HG03066 (cell line): ENCODE results near the gene AP4S1.
"Not testable (repeated sequence)": the region's sequence is repeated elsewhere in the genome, so short reads cannot be mapped to it uniquely, and the experiment has no call there.

Experiments
- ATAC-seq: cut with Tn5 transposase; IDR thresholded peaks from one replicate; pipeline ENCODE4 v1.9.1; 2021; ENCODE audit warnings: low read depth; ENCODE audit not compliant: unreplicated experiment

AP4S1 gene

GRCh38 chr14:31038521-31039166 lies 13.2 kb downstream of the AP4S1 start:
- ATAC-seq, result no peak

GRCh38 chr14:31042300-31042699 lies 16.9 kb downstream of the AP4S1 start:
- ATAC-seq, result no peak

- ATAC-seq, result not testable (repeated sequence)
Measured at GRCh38 chr14:31042893-31043292, 17.4 kb downstream of the AP4S1 start.

- no peak for ATAC-seq
Measured at GRCh38 chr14:31043379-31043778, 17.9 kb downstream of the AP4S1 start.

DNA sequence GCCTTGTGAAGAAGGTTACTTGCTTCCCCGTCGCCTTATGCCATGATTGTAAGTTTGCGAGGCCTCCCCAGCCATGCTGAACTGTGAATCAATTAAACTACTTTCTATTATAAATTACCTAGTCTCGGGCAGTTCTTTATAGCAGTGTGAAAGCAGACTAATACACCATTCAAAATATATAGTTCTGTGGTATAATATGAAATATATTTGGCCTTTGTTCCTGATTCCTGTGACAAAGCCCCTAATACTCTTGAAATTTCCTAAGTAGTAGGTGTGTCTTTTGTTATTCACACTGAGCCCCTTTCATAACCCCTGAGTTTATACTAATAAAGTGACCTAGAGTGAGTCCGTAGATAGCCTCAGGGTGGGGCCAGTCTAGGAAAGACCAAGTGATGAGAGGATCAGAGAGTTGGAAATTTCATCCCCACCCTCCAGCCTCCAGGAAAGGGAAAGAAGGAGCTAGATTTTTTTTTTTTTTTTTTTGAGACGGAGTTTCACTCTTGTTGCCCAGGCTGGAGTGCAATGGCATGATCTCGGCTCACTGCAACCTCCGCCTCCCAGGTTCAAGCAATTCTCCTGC lies 20.1 kb downstream of the AP4S1 start:
- ATAC-seq, result no peak

DNA sequence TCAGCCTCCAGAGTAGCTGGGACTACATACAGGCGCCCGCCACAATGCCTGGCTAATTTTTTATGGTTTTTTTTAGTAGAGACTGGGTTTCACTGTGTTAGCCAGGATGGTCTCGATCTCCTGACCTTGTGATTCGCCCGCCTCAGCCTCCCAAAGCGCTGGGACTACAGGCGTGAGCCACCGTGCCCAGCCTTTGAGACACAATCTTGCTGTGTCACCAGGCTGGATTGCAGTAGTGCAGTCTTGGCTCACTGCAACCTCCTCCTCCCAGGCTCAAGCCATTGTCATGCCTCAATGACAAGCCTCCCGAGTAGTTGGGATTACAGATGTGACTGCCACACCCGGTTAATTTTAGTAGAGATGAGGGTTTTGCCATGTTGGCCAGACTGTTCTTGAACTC lies 22.1 kb downstream of the AP4S1 start:
- ATAC-seq, result no peak

- no peak for ATAC-seq
Measured at GRCh38 chr14:31051023-31051422, 25.6 kb downstream of the AP4S1 start.

DNA sequence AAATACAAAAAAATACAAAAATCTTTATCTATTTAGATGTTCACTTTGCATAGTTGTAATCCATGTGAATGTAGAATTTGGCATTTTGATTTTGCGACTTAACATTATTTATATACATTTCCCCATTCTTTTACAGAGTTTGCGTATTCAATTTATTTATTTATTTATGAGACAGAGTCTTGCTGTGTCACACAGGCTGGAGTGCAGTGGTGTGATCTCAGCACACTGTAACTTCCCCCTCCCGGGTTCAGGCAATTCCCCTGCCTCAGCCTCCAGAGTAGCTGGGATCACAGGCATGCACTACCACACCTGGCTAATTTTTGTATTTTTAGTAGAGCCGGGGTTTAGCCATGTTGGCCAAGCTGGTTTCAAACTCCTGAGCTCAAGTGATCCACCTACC lies 26.1 kb downstream of the AP4S1 start:
- no peak for ATAC-seq

DNA sequence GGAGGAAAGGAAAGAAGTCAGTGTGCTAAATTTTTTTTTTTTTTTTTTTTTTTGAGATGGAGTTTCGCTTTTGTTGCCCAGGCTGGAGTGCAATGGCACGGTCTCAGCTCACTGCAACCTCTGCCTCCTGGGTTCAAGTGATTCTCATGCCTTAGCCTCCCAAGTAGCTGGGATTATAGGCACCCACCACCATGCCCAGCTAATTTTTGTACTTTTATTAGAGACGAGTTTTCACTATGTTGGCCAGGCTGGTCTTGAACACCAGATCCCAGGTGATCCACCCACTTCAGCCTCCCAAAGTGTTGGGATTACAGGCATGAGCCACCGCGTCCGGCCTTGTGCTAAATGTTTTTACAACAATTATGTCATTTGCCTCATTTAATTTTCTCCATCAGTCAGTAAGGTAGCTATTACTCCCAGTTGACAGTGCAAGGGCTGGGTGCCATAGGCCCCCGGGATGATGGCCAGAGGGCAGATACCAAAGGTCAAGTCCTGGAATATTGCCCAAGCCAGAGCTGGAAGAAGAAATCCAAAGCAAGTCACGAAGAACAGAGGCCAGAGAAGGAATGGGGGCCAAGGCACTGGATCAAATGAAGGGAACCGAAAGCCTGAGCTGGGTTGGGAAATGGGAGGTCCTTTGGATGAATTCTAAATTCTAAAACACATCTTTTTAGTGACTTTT lies 27.6 kb downstream of the AP4S1 start:
- not testable (repeated sequence) for ATAC-seq

DNA sequence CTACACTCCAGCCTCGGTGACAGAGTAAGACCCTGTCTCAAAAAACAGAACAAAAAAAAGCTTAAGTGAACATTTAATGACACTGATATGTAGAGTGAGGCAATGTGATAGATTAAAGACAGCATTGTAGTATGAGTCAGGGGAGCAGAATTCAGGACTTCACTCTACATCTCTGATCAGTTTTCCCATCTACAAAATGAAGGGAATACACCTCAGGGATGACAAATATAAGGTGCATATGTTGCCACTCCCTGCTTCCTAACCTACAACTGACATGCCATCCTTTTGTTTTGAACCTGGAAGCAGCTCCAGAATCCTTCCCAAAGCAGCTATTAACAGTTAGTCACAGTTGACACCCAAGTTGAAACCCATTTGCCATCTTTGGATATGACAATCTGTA lies 31.6 kb downstream of the AP4S1 start:
- no peak for ATAC-seq

GRCh38 chr14:31057701-31058364 lies 32.4 kb downstream of the AP4S1 start:
- no peak for ATAC-seq

GRCh38 chr14:31059152-31059924 lies 33.9 kb downstream of the AP4S1 start:
- no peak for ATAC-seq

DNA sequence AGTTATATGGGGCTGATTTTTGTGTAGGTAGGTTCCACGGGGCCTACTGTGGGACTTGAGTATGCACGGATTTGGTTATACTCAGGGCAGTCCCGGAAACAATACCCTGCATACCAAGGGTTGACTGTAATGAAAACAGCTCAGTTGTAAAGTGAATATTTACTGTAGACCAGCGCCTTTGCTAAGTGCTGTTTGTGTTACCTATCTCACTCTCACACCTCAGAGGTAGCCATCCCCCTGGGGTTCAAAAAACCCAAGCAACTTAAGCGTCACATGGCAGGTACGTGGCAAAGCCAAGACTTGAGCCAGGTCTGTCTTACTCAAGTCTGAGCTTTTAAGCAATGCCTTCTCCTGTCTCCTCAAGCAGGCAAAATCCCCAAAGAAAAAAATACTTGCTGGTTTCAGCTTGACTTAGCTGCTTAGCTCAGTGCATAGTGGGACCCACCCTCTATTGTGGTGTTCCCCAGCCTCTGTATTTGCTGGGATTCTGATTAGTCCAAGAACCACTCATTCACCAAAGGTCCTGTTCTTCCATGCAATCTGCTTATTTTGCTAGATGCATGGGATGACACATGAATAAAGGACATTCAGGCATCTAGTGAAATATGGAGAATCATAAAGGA lies 34.9 kb downstream of the AP4S1 start:
- no peak for ATAC-seq

- not testable (repeated sequence) for ATAC-seq
Measured at GRCh38 chr14:31062908-31063307, 37.5 kb downstream of the AP4S1 start.

GRCh38 chr14:31068235-31068634 lies 42.8 kb downstream of the AP4S1 start:
- no peak for ATAC-seq

GRCh38 chr14:31069343-31069742 lies 43.9 kb downstream of the AP4S1 start:
- ATAC-seq, result no peak

- ATAC-seq, result no peak
Measured at GRCh38 chr14:31070431-31070830, 45.0 kb downstream of the AP4S1 start.

DNA sequence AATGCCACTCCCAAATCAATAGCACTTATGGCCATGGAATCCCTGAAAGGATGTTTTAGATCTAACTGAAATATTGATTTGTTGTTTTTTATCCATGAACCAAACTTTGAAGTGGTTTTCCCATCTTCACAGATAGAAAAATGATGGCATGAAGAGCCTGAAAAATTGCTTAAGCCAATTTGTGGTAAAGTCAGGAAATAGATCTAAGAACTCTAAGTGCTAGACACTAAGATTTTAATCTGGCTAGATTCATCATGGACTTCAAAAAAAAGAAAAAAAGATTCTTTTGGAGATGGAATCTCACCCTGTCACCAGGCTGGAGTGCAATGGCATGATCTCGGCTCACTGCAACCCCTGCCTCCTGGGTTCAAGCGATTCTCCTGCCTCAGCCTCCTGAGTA lies 45.7 kb downstream of the AP4S1 start:
- ATAC-seq, result no peak

- ATAC-seq, result no peak
Measured at GRCh38 chr14:31075144-31075543, 49.7 kb downstream of the AP4S1 start.

DNA sequence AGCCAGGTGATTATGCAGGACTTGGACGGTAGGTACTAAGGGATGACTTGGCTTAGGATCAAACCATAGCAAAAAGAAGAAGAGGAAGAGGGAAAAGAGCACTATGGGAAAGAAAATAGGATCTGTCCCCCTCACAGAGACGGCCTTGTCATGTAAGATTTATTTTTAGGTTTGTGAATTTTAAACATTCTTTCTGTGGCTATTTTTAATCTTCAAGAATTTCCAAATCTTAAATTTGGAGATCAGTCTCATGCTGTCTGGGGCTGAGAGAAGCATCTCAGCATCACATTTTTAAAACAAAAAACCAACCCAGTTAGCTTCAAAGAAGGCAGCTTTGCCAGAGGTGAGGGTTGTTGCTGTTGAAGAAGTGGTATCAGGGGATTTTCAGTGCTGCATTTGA lies 53.3 kb downstream of the AP4S1 start:
- no peak for ATAC-seq
